Heart right ventricle (tissue), 16 donors: ENCODE data around the gene MAGI2. TPM values are rescaled to one million over a fixed set of nuclear protein-coding genes. Genes with fewer than 3 reads are reported as not detected.

Source experiments
- ATAC-seq, 8 donors: fragments of 200-7000 bp; cut with Tn5 transposase; one replicate each; pipeline ENCODE4 v1.9.1; 2020; ENCODE audit warnings: mild to moderate bottlenecking in 8 of 8, moderate library complexity in 8 of 8, moderate number of reproducible peaks in 1 of 8
- DNase-seq, 2 donors: peaks; one replicate each; pipeline ENCODE4 v3.0.0-alpha.2; 2020
- H3K27ac ChIP-seq, 10 donors: fragments of 200-600 bp; sonication (generic) in 2 of 10; one replicate each; pipeline versions ENCODE4 v1.5.0 to v1.8.0; 2020 to 2022; ENCODE audit warnings: mild to moderate bottlenecking in 3 of 10
- H3K27me3 ChIP-seq, 7 donors: fragments of 200-600 bp; one replicate each; pipeline ENCODE4 v1.8.0; 2021 to 2022; ENCODE audit warnings: mild to moderate bottlenecking in 2 of 7
- H3K36me3 ChIP-seq, 9 donors: fragments of 200-600 bp; sonication (generic) in 1 of 9; one replicate each; pipeline versions ENCODE4 v1.5.0 to v1.8.0; 2020 to 2022; ENCODE audit warnings: mild to moderate bottlenecking in 2 of 9
- H3K4me1 ChIP-seq, 9 donors: fragments of 200-600 bp; sonication (generic) in 1 of 9; one replicate each; pipeline versions ENCODE4 v1.5.0 to v1.8.0; 2020 to 2022; ENCODE audit warnings: mild to moderate bottlenecking in 4 of 9
- H3K4me3 ChIP-seq, 10 donors: fragments of 200-600 bp; sonication (generic) in 2 of 10; one replicate each; pipeline versions ENCODE4 v1.5.0 to v1.8.0; 2020 to 2022; ENCODE audit warnings: mild to moderate bottlenecking in 7 of 10, moderate library complexity in 2 of 10
- H3K9me3 ChIP-seq, 11 donors: fragments of 200-600 bp in 10 of 11; sonication (generic) in 2 of 11; one replicate each; pipeline versions ENCODE4 v1.5.0 to v1.8.0; 2013 to 2022; ENCODE audit warnings: mild to moderate bottlenecking in 2 of 11, control low read depth in 1 of 11, moderate library complexity in 1 of 11
- CTCF ChIP-seq, 9 donors: fragments of 200-600 bp; sonication (generic) in 2 of 9; IDR thresholded peaks; one replicate each; pipeline versions ENCODE4 v1.5.0 to v1.8.0; 2021 to 2022; ENCODE audit warnings: antibody characterized with exemption in 9 of 9, mild to moderate bottlenecking in 5 of 9, moderate library complexity in 1 of 9
- whole genome bisulfite sequencing, 2 donors: extraction: QIAGEN DNeasy Blood & Tissue Kit; methylation state at CpG; one replicate each; pipeline ENCODE4 v1.1.7; 2013; ENCODE audit warnings: inconsistent platforms in 1 of 2; 5-methylcytosine and 5-hydroxymethylcytosine counted together
- intact Hi-C, 10 donors: fragments of 100-400 bp; cut with DNase I; formaldehyde crosslinking; loops; one replicate each; pipeline versions ENCODE4 v1.11.1 to v1.14.2; 2022
- polyA plus RNA-seq, 2 donors: library from polyadenylated mRNA; stranded (reverse); fragments of 200-250 nt; gene quantifications; one replicate each; pipeline ENCODE4 v1.2.3, GENCODE V29; 2013
- total RNA-seq, 10 donors: library from RNA; stranded (reverse); fragmentation: NEBNext Ultra II Directional in 3 of 10; extraction: Animal tissue kit (Norgen Biotek cat#: 25700) in 3 of 10; gene quantifications; one replicate each; pipeline versions ENCODE4 v1.2.1 to v1.2.4, GENCODE V29; 2021 to 2023
- donor health status: Arrhythmogenic right ventricular cardiomyopathy.
- donor health status: ischemic (EF 13 %, LVEDD 7.1; RV severe dilation, severe dysfunction).
- donor health status: healthy with polysubstance abuse.
- donor health status: DM: no; HTN: yes; CAD: no.
- donor health status: DM: no; HTN: no; CAD: no.
- donor health status: ischemic (EF 25% LVEDD 6.9; RV normal size, moderate dysfunction).
- donor health status: ischemic (EF 25% LVEDD 5.7; RV mildly dilated, moderate dysfunction).
- donor health status: healthy.
- donor health status: DM: yes; HTN: yes; CAD: no.
- donor health status: Ischemic cardiomyopathy.
- donor health status: ischemic (EF 35%, LVEDD 5.7; RV mildly dilated, moderate dysfunction).
- donor health status: nonischemic (EF 11% LVEDD 7.7; RV severe dilation, severe dysfunction).
- donor health status: DM: yes; HTN: yes; CAD: no.
- donor health status: PGD.
- donor health status: ischemic (EF 29% LVEDD 5.4; RV normal size, mild dysfunction).
- donor health status: nonischemic (EF 23%, LVEDD 6.1; RV moderate dilation, normal function).

Gene MAGI2
- total and polyA plus RNA-seq, 12 donors = 0.83 to 6.0 (median 4.1) TPM

GRCh38 chr7:78212476-78213060 is 1240.9 kb downstream of the MAGI2 start:
- no peak for TF ChIP-seq CTCF (IDR thresholded peaks at IDR 0.05)
- ATAC-seq (no peak), DNase-seq (no peak)
- intact Hi-C loops = no loop called here
- H3K4me1 ChIP-seq = no peaks in the 10 kb centered on the region
- no peaks in the 10 kb centered on the region for H3K9me3 ChIP-seq
- no peak overlapping the region for H3K27ac ChIP-seq
- H3K4me3 ChIP-seq = no peak overlapping the region
- 94 to 98% methylated on average over 3 of the region's 3 CpGs for WGBS, 2 donors
- H3K27me3 ChIP-seq = no peaks in the 10 kb centered on the region
- H3K36me3 ChIP-seq = no peaks in the 10 kb centered on the region

GRCh38 chr7:78207269-78207668 is 1246.2 kb downstream of the MAGI2 start:
- H3K4me3 ChIP-seq = no peak overlapping the region
- intact Hi-C loops = no loop called here
- no peak overlapping the region for H3K27ac ChIP-seq
- no peak for TF ChIP-seq CTCF (IDR thresholded peaks at IDR 0.05)
- ATAC-seq (no peak), DNase-seq (no peak)
- H3K9me3 ChIP-seq = no peaks in the 10 kb centered on the region
- H3K27me3 ChIP-seq = no peaks in the 10 kb centered on the region
- H3K36me3 ChIP-seq = no peaks in the 10 kb centered on the region
- H3K4me1 ChIP-seq = no peaks in the 10 kb centered on the region

- Histone ChIP-seq H3K27me3 (no peaks in the 10 kb centered on the region), H3K4me1 (no peaks in the 10 kb centered on the region), H3K9me3 (no peaks in the 10 kb centered on the region), H3K27ac (no peak overlapping the region), H3K36me3 (no peaks in the 10 kb centered on the region), H3K4me3 (no peak overlapping the region)
- no peak for ATAC-seq
- 73 to 74% methylated on average over 2 of the region's 2 CpGs for WGBS, 2 donors
- DNase-seq = no peak
- no peak for TF ChIP-seq CTCF (IDR thresholded peaks at IDR 0.05)
- intact Hi-C loops = no loop called here
Observed at GRCh38 chr7:78206769-78207168, 1246.7 kb downstream of the MAGI2 start.

GRCh38 chr7:78203042-78203720 is 1250.3 kb downstream of the MAGI2 start:
- 84 to 89% methylated on average over 7 of the region's 7 CpGs for WGBS, 2 donors
- intact Hi-C loops = no loop called here
- no peak for ATAC-seq
- Histone ChIP-seq H3K9me3 (no peaks in the 10 kb centered on the region), H3K4me3 (no peak overlapping the region), H3K27me3 (no peaks in the 10 kb centered on the region), H3K36me3 (no peaks in the 10 kb centered on the region), H3K27ac (no peak overlapping the region), H3K4me1 (no peaks in the 10 kb centered on the region)
- DNase-seq = no peak
- no peak for TF ChIP-seq CTCF (IDR thresholded peaks at IDR 0.05)
